Naive B cell (primary cell): ENCODE results near the gene PNMA8A. TPM values are rescaled to one million over a fixed set of nuclear protein-coding genes. Genes with fewer than 3 reads are reported as not detected.

Experiments used
- ATAC-seq, 2 donors: fragments of 150-1000 bp; cut with Tn5 transposase; 2 replicates each; pipeline ENCODE4 v1.10.0; 2021; ENCODE audit warnings: low read depth in 2 of 2, mild to moderate bottlenecking in 2 of 2, moderate library complexity in 2 of 2
- DNase-seq: peaks from one replicate; pipeline ENCODE4 v3.0.0; 2022
- H3K27ac Mint-ChIP-seq, 6 donors: one replicate each; pipeline ENCODE4 v1.8.0; 2020 to 2022; ENCODE audit warnings: mild to moderate bottlenecking in 6 of 6, mixed read lengths in 6 of 6, moderate library complexity in 5 of 6, inconsistent platforms in 2 of 6
- H3K27me3 Mint-ChIP-seq, 3 donors: one replicate each; pipeline ENCODE4 v1.8.0; 2021 to 2022; ENCODE audit warnings: mixed read lengths in 3 of 3, mild to moderate bottlenecking in 1 of 3
- H3K36me3 Mint-ChIP-seq, 2 donors: one replicate each; pipeline ENCODE4 v1.8.0; 2020 to 2022; ENCODE audit warnings: mixed read lengths in 2 of 2, inconsistent platforms in 1 of 2, mild to moderate bottlenecking in 1 of 2
- H3K4me1 Mint-ChIP-seq, 3 donors: one replicate each; pipeline ENCODE4 v1.8.0; 2020 to 2022; ENCODE audit warnings: mixed read lengths in 3 of 3, inconsistent platforms in 1 of 3, mild to moderate bottlenecking in 1 of 3, moderate library complexity in 1 of 3
- H3K4me3 Mint-ChIP-seq, 8 donors: one replicate each; pipeline ENCODE4 v1.8.0; 2020 to 2022; ENCODE audit warnings: mild to moderate bottlenecking in 8 of 8, mixed read lengths in 8 of 8, moderate library complexity in 8 of 8, inconsistent platforms in 2 of 8
- H3K9me3 Mint-ChIP-seq, 7 donors: one replicate each; pipeline ENCODE4 v1.8.0; 2020 to 2022; ENCODE audit warnings: mixed read lengths in 7 of 7, mild to moderate bottlenecking in 5 of 7, inconsistent platforms in 2 of 7, moderate library complexity in 1 of 7
- polyA plus RNA-seq, 6 donors: library from polyadenylated mRNA; unstranded; fragments of 300-500 nt; fragmentation: Illumina TruSeq; gene quantifications; one replicate each; pipeline ENCODE4 v1.2.3, GENCODE V29; 2021; ENCODE audit warnings: low read depth in 6 of 6

PNMA8A gene
- polyA plus RNA-seq, 6 donors from 2014 or later: not detected

GRCh38 chr19:46471811-46472543 lies 614 bp upstream of the PNMA8A start:
- no peak for DNase-seq
- Mint-ChIP-seq H3K4me3 (peak overlapping the region in 2 of 8 donors; percentile 5 to 40), H3K27ac (no peak overlapping the region), H3K27me3 (peaks cover 22 to 54% (median 48%) of the 10 kb centered on the region in 3 donors), H3K36me3 (peaks cover 0 to 7% of the 10 kb centered on the region in 2 donors), H3K9me3 (peaks cover 0 to 4% (median 0%) of the 10 kb centered on the region in 7 donors), H3K4me1 (no peaks in the 10 kb centered on the region)
- no peak for ATAC-seq

DNA sequence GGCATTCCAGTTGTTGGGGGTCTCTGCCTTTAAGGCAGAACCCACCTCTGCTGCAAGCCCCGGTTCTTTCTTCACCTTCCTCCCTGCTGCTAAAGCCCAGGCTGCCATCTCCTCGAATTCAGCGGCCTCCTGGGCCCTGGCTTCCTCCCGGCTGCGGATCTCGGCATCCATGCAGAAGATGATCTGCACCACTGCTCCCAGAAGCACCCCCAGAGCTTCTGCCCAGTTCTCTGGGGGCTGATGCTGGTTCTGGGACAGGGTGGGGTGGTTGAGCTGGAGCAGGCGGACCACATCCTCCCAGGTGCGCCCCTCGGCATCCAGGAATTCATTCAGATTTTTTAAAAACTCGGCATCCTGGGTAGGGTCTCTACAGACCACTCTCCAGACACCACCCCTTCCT lies 987 bp downstream of the PNMA8A start:
- Mint-ChIP-seq H3K9me3 (peaks cover 0 to 4% (median 0%) of the 10 kb centered on the region in 7 donors), H3K27ac (no peak overlapping the region), H3K36me3 (peaks cover 0 to 7% of the 10 kb centered on the region in 2 donors), H3K4me3 (no peak overlapping the region), H3K4me1 (no peaks in the 10 kb centered on the region), H3K27me3 (peaks cover 31 to 50% (median 48%) of the 10 kb centered on the region in 3 donors)
- ATAC-seq (no peak), DNase-seq (no peak)

- ATAC-seq (no peak), DNase-seq (no peak)
- Mint-ChIP-seq H3K9me3 (peaks cover 0 to 4% (median 0%) of the 10 kb centered on the region in 7 donors), H3K4me1 (no peaks in the 10 kb centered on the region), H3K4me3 (no peak overlapping the region), H3K27ac (no peak overlapping the region), H3K36me3 (peaks cover 0 to 7% of the 10 kb centered on the region in 2 donors), H3K27me3 (peaks cover 38 to 57% (median 51%) of the 10 kb centered on the region in 3 donors)
Observed at GRCh38 chr19:46469541-46470185, 1.7 kb downstream of the PNMA8A start.

- ATAC-seq: no peak
- H3K36me3 Mint-ChIP-seq: peaks cover 0 to 7% of the 10 kb centered on the region in 2 donors
- no peak overlapping the region for H3K4me3 Mint-ChIP-seq
- DNase-seq: no peak
- H3K4me1 Mint-ChIP-seq: no peaks in the 10 kb centered on the region
- peaks cover 24 to 31% (median 29%) of the 10 kb centered on the region in 3 donors for H3K27me3 Mint-ChIP-seq
- H3K27ac Mint-ChIP-seq: no peak overlapping the region
- H3K9me3 Mint-ChIP-seq: peaks cover 0 to 2% (median 0%) of the 10 kb centered on the region in 7 donors
Observed at GRCh38 chr19:46466536-46467196, 4.7 kb downstream of the PNMA8A start.

DNA sequence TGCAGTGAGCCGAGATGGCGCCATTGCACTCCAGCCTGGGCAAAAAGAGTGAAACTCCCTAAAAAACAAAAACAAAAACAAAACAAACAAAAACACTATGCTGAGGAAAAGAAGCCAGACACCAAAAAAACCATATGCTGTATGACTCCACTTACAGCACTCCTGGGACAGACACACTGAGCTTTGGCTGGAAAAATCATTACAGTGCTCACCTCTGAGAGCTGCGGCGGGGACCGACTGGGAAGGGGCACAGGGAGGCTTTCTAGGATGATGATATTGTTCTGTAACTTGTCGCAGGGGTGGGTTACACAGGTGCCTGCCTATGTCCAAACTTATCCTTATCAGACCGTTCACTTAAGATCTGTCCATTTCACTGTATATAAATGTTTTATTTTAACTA lies 7.8 kb downstream of the PNMA8A start:
- Mint-ChIP-seq H3K9me3 (peaks cover 0 to 2% (median 0%) of the 10 kb centered on the region in 7 donors), H3K27ac (no peak overlapping the region), H3K4me1 (no peaks in the 10 kb centered on the region), H3K36me3 (no peaks in the 10 kb centered on the region), H3K27me3 (peaks cover 11 to 28% (median 14%) of the 10 kb centered on the region in 3 donors), H3K4me3 (no peak overlapping the region)
- DNase-seq (no peak), ATAC-seq (no peak)

- ATAC-seq (no peak), DNase-seq (no peak)
- no peaks in the 10 kb centered on the region for H3K4me1 Mint-ChIP-seq
- no peaks in the 10 kb centered on the region for H3K36me3 Mint-ChIP-seq
- no peak overlapping the region for H3K4me3 Mint-ChIP-seq
- peaks cover 22% of the 10 kb centered on the region in 3 donors for H3K27me3 Mint-ChIP-seq
- H3K9me3 Mint-ChIP-seq: peaks cover 0 to 2% (median 0%) of the 10 kb centered on the region in 7 donors
- H3K27ac Mint-ChIP-seq: no peak overlapping the region
Observed at GRCh38 chr19:46461537-46461936, 9.8 kb downstream of the PNMA8A start.

DNA sequence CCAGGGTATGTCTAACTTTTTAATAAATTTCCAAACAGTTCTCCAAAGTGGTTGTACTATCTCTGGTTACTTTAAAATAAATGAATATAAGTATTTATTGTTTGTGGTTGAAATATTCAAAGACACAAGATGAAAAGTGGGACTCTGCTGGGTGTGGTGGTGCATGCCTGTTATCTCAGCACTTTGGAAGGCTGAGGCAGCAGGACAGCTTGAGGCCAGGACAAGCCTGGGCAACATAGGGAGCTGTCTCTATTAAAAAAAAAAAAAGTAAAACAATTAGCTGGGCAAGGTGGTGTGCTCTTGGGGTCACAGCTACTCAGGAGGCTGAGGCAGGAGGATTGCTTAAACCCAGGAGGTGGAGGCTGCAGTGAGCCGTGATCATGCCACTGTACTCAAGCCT lies 10.4 kb downstream of the PNMA8A start:
- Mint-ChIP-seq H3K27me3 (peaks cover 22 to 24% (median 22%) of the 10 kb centered on the region in 3 donors), H3K4me3 (no peak overlapping the region), H3K27ac (no peak overlapping the region), H3K9me3 (peaks cover 0 to 2% (median 0%) of the 10 kb centered on the region in 7 donors), H3K4me1 (no peaks in the 10 kb centered on the region), H3K36me3 (no peaks in the 10 kb centered on the region)
- ATAC-seq (no peak), DNase-seq (no peak)

DNA sequence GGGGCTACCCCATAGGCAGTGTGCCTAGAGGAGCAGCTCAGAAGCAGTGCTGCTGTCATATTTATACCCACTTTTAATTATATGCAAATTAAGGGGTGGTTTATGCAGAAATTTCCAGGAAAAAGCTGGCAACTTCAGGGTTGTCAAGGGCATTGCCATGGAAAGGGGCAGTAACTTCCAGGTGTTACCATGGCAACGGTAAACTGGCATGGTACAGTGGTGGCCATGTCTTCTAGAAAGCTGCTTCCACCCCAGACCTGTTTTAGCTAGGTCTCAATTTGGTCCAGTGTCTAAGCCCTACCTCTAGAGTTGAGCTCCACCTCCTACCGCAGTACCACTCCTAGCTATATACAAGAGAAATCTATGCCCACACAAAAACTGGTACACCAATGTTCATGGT lies 11.3 kb downstream of the PNMA8A start:
- no peaks in the 10 kb centered on the region for H3K36me3 Mint-ChIP-seq
- no peak for ATAC-seq
- H3K9me3 Mint-ChIP-seq: no peaks in the 10 kb centered on the region
- no peak overlapping the region for H3K27ac Mint-ChIP-seq
- no peak for DNase-seq
- peaks cover 20 to 23% (median 22%) of the 10 kb centered on the region in 3 donors for H3K27me3 Mint-ChIP-seq
- H3K4me1 Mint-ChIP-seq: no peaks in the 10 kb centered on the region
- no peak overlapping the region for H3K4me3 Mint-ChIP-seq

GRCh38 chr19:46456930-46457329 lies 14.4 kb downstream of the PNMA8A start:
- ATAC-seq: no peak
- Mint-ChIP-seq H3K4me3 (no peak overlapping the region), H3K36me3 (no peaks in the 10 kb centered on the region), H3K4me1 (no peaks in the 10 kb centered on the region), H3K9me3 (no peaks in the 10 kb centered on the region), H3K27me3 (peaks cover 14 to 25% (median 17%) of the 10 kb centered on the region in 3 donors), H3K27ac (no peak overlapping the region)
- DNase-seq: no peak

GRCh38 chr19:46454244-46454643 lies 17.1 kb downstream of the PNMA8A start:
- ATAC-seq: no peak
- Mint-ChIP-seq H3K27me3 (peaks cover 22 to 35% (median 33%) of the 10 kb centered on the region in 3 donors), H3K4me1 (no peaks in the 10 kb centered on the region), H3K4me3 (no peak overlapping the region), H3K27ac (no peak overlapping the region), H3K36me3 (peaks cover 0 to 6% of the 10 kb centered on the region in 2 donors), H3K9me3 (peaks cover 0 to 11% (median 8%) of the 10 kb centered on the region in 7 donors)
- no peak for DNase-seq

- Mint-ChIP-seq H3K36me3 (peaks cover 0 to 7% of the 10 kb centered on the region in 2 donors), H3K27me3 (peaks cover 22 to 37% (median 30%) of the 10 kb centered on the region in 3 donors), H3K4me1 (no peaks in the 10 kb centered on the region), H3K4me3 (no peak overlapping the region), H3K27ac (no peak overlapping the region), H3K9me3 (peaks cover 0 to 12% (median 10%) of the 10 kb centered on the region in 7 donors)
- DNase-seq (no peak), ATAC-seq (no peak)
Observed at GRCh38 chr19:46453661-46454060, 17.7 kb downstream of the PNMA8A start.

DNA sequence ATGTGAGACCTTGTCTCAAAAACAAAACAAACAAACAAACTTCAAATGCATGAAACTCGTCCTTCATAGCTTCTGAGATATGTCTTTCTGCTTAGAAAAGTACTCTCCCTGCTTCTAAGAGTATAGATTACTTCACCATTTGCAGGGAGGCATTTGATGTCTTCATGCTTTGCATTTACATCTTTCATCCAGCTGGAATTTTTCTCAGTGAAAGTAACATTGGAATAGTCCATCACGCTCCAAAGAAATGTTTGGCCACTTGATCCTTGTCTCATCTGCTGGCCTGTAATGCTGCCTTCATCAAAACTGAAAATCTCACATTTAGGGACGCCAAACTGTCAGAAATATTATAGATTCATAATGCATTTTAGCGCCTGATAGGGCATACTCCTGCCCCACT lies 19.2 kb downstream of the PNMA8A start:
- peaks cover 0 to 7% of the 10 kb centered on the region in 2 donors for H3K36me3 Mint-ChIP-seq
- no peak for DNase-seq
- no peak overlapping the region for H3K4me3 Mint-ChIP-seq
- H3K4me1 Mint-ChIP-seq: no peaks in the 10 kb centered on the region
- peaks cover 0 to 12% (median 10%) of the 10 kb centered on the region in 7 donors for H3K9me3 Mint-ChIP-seq
- peaks cover 18 to 34% (median 30%) of the 10 kb centered on the region in 3 donors for H3K27me3 Mint-ChIP-seq
- ATAC-seq: no peak
- no peak overlapping the region for H3K27ac Mint-ChIP-seq

- Mint-ChIP-seq H3K4me1 (no peaks in the 10 kb centered on the region), H3K36me3 (peaks cover 0 to 7% of the 10 kb centered on the region in 2 donors), H3K27me3 (peaks cover 16 to 35% (median 28%) of the 10 kb centered on the region in 3 donors), H3K27ac (no peak overlapping the region), H3K4me3 (no peak overlapping the region), H3K9me3 (peaks cover 0 to 12% (median 10%) of the 10 kb centered on the region in 7 donors)
- DNase-seq: no peak
- ATAC-seq: no peak
Observed at GRCh38 chr19:46451352-46451751, 20.0 kb downstream of the PNMA8A start.
